PC-9 (cell line): ENCODE results near the gene SLC46A1. TPM values are rescaled to one million over a fixed set of nuclear protein-coding genes. Genes with fewer than 3 reads are reported as not detected.

Experiments used
- BruUV-seq: library from RNA; stranded (reverse); fragments of 400-500 nt; replicated peaks from 2 replicates; lab custom pipeline; 2021; lab: Mats Ljungman, UMichigan
- CTCF ChIA-PET: fragments of 300-600 bp; sonication (Branson Sonifier 250); formaldehyde crosslinking; loops from one replicate; lab custom pipeline; 2022; ENCODE audit warnings: antibody characterized with exemption; lab: Charles Lee
- POLR2A ChIA-PET: fragments of 300-600 bp; sonication (Branson Sonifier 250); formaldehyde crosslinking; loops from one replicate; lab custom pipeline; 2022; ENCODE audit warnings: antibody characterized with exemption; ENCODE audit not compliant: unreplicated experiment; lab: Charles Lee
- DNase-seq, 2 experiments: peaks; one replicate each; pipeline versions ENCODE4 v3.0.0 to v3.0.0-alpha.2; 2015 to 2022; ENCODE audit warnings: mixed read lengths in 1 of 2
- H2AFZ ChIP-seq: fragments of 200-600 bp; sonication (generic); 2 replicates; pipeline ENCODE4 v1.8.1; 2017; ENCODE audit warnings: antibody characterized with exemption
- H3F3A ChIP-seq: fragments of 200-600 bp; sonication (generic); 2 replicates; pipeline ENCODE4 v1.8.1; 2017; ENCODE audit warnings: antibody characterized with exemption, mild to moderate bottlenecking, low read depth; ENCODE audit not compliant: insufficient read depth
- H3K27ac ChIP-seq: fragments of 200-600 bp; sonication (generic); 2 replicates; pipeline ENCODE4 v1.6.1; 2016; ENCODE audit warnings: mixed run types
- H3K27me3 ChIP-seq: fragments of 200-600 bp; sonication (generic); 2 replicates; pipeline ENCODE4 v1.6.1; 2016; ENCODE audit warnings: low read depth, mixed run types; ENCODE audit not compliant: insufficient read depth
- H3K36me3 ChIP-seq: fragments of 200-600 bp; sonication (generic); 2 replicates; pipeline ENCODE4 v1.6.1; 2016; ENCODE audit warnings: low read depth, mixed run types
- H3K4me1 ChIP-seq: fragments of 200-600 bp; sonication (generic); replicated peaks from 2 replicates; pipeline ENCODE4 v1.6.1; 2016; ENCODE audit warnings: mixed run types; ENCODE audit not compliant: insufficient read depth
- H3K4me2 ChIP-seq: fragments of 200-600 bp; sonication (generic); 2 replicates; pipeline ENCODE4 v1.6.1; 2017; ENCODE audit warnings: mixed run types
- H3K4me3 ChIP-seq: fragments of 200-600 bp; sonication (generic); 2 replicates; pipeline ENCODE4 v1.6.1; 2016; ENCODE audit warnings: mixed run types
- H3K79me2 ChIP-seq: fragments of 200-600 bp; sonication (generic); 2 replicates; pipeline ENCODE4 v1.6.1; 2017; ENCODE audit warnings: low read depth, mixed run types
- H3K9me2 ChIP-seq: fragments of 200-600 bp; sonication (generic); 2 replicates; pipeline ENCODE4 v1.8.1; 2017; ENCODE audit warnings: mild to moderate bottlenecking; ENCODE audit not compliant: insufficient read depth
- H3K9me3 ChIP-seq: fragments of 200-600 bp; sonication (generic); 2 replicates; pipeline ENCODE4 v1.8.1; 2016; ENCODE audit warnings: low read depth; ENCODE audit not compliant: insufficient read depth
- H4K20me1 ChIP-seq: fragments of 200-600 bp; sonication (generic); 2 replicates; pipeline ENCODE4 v1.8.1; 2017; ENCODE audit not compliant: insufficient read depth
- CTCF ChIP-seq: fragments of 200-600 bp; sonication (generic); conservative IDR thresholded peaks from 2 replicates; pipeline ENCODE4 v1.6.1; 2017; ENCODE audit warnings: mixed run types, antibody characterized with exemption, mild to moderate bottlenecking, moderate library complexity
- EZH2 ChIP-seq: fragments of 200-600 bp; sonication (generic); IDR thresholded peaks from 2 replicates; pipeline ENCODE4 v1.8.0; 2017; ENCODE audit warnings: antibody characterized with exemption, low read depth
- intact Hi-C: fragments of 100-400 bp; cut with micrococcal nuclease; formaldehyde crosslinking; loops from one replicate; pipeline ENCODE4 v1.10.0; 2022; ENCODE audit not compliant: unreplicated experiment
- total RNA-seq: library from RNA; stranded (reverse); gene quantifications from 2 replicates; pipeline ENCODE4 v1.2.3, GENCODE V29; 2021

Gene SLC46A1
- total RNA-seq, 1 experiment from 2014 or later: 14.9 TPM

DNA sequence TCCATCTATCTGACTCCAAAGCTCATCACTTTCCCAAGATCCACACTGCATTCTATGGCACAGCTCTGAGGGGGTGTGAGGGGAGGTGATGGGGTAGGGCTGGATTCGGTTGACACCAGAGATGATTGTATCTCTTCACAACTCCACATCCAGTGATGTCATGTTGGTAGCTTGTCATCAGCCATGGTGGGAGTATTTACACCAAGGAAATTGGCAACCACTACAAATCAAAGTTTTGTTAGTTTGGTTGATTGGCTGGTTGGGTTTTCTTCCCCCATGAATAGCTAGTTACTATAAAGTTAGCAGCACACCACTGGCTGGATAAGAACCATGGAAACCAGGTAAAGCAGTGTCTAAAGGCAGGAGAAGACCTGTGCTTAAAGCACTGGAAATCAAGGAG lies 15.0 kb downstream of the SLC46A1 start:
- Histone ChIP-seq H3F3A (peaks cover 5% of the 10 kb centered on the region; the same call in 1 of the 2 replicates), H3K36me3 (peaks cover 19% of the 10 kb centered on the region; the same call in 1 of the 2 replicates), H3K9me2 (no peaks in the 10 kb centered on the region), H4K20me1 (no peaks in the 10 kb centered on the region; the same call in 1 of the 2 replicates), H2AFZ (no peak overlapping the region), H3K27ac (no peak overlapping the region), H3K4me2 (no peak overlapping the region), H3K4me3 (no peak overlapping the region), H3K4me1 (peaks cover 5% of the 10 kb centered on the region), H3K79me2 (peaks cover 4% of the 10 kb centered on the region; the same call in 1 of the 2 replicates), H3K9me3 (no peaks in the 10 kb centered on the region), H3K27me3 (no peaks in the 10 kb centered on the region)
- intact Hi-C loops: no loop called here
- no peak for TF ChIP-seq EZH2
- no peak for TF ChIP-seq CTCF
- ChIA-PET CTCF (no interaction called here), POLR2A (interaction anchor here (0.6 kb wide), 1 partner anchor 35 kb away, joined by 4 read pairs; no protein-coding TSS in a partner anchor)
- BruUV-seq: no TSS peak
- DNase-seq: no peak

DNA sequence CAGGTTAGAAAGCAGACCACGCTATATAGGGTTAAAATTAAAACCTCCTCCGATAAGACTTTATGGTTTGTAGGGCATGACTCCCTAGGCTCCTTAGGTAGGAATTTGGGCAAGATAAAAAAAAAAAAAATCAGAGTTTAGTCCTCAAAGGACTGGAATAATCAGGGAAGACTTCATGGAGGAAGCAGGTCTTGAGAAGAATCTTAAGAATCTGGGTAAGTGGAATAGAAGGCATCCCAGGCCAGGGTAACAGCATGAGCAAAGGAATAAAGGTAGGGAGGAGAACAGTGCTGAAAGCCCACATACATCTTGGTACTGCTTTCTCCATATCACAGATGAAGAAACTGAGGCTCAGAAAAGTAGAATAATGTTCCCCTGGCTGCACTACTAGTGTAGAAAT lies 15.4 kb downstream of the SLC46A1 start:
- Histone ChIP-seq H3K9me3 (no peaks in the 10 kb centered on the region), H4K20me1 (no peaks in the 10 kb centered on the region; the same call in 1 of the 2 replicates), H2AFZ (no peak overlapping the region), H3K9me2 (no peaks in the 10 kb centered on the region), H3K4me3 (no peak overlapping the region), H3K4me2 (no peak overlapping the region), H3K27me3 (no peaks in the 10 kb centered on the region), H3K27ac (no peak overlapping the region), H3F3A (peaks cover 10% of the 10 kb centered on the region; the same call in 1 of the 2 replicates), H3K79me2 (peaks cover 9% of the 10 kb centered on the region; the same call in 1 of the 2 replicates), H3K4me1 (peaks cover 9% of the 10 kb centered on the region), H3K36me3 (peaks cover 19% of the 10 kb centered on the region; the same call in 1 of the 2 replicates)
- POLR2A ChIA-PET: interaction anchor here (0.6 kb wide), 1 partner anchor 34 kb away, joined by 4 read pairs; no protein-coding TSS in a partner anchor
- CTCF ChIA-PET: no interaction called here
- intact Hi-C loops: no loop called here
- TF ChIP-seq EZH2: no peak
- TF ChIP-seq CTCF: no peak
- BruUV-seq: no TSS peak
- DNase-seq: no peak

- CTCF ChIA-PET: no interaction called here
- no peaks in the 10 kb centered on the region for H3K9me2 ChIP-seq
- no peaks in the 10 kb centered on the region for H3K27me3 ChIP-seq
- no peak for DNase-seq
- TF ChIP-seq EZH2 (no peak), CTCF (no peak)
- H3K4me1 ChIP-seq: peaks cover 13% of the 10 kb centered on the region
- H3K79me2 ChIP-seq: peaks cover 11% of the 10 kb centered on the region; the same call in 1 of the 2 replicates
- intact Hi-C loops: no loop called here
- POLR2A ChIA-PET: interaction anchor here (0.6 kb wide), 1 partner anchor 34 kb away, joined by 4 read pairs; no protein-coding TSS in a partner anchor
- no peak overlapping the region for H3K4me3 ChIP-seq
- no peak overlapping the region for H3K27ac ChIP-seq
- H3K36me3 ChIP-seq: peaks cover 16% of the 10 kb centered on the region; the same call in 1 of the 2 replicates
- H3K9me3 ChIP-seq: no peaks in the 10 kb centered on the region
- H4K20me1 ChIP-seq: no peaks in the 10 kb centered on the region; the same call in 1 of the 2 replicates
- H3F3A ChIP-seq: peaks cover 14% of the 10 kb centered on the region; the same call in 1 of the 2 replicates
- H2AFZ ChIP-seq: no peak overlapping the region
- no TSS peak for BruUV-seq
- H3K4me2 ChIP-seq: no peak overlapping the region
These were observed 15.9 kb downstream of the SLC46A1 start for GRCh38 chr17:28390141-28390540.
